HG03439 (cell line): Measurements from ENCODE around the gene SRGAP2B.
A peak's percentile ranks its signal among the peaks of the same experiment; 100 is the strongest.
"Not testable (repeated sequence)": the region's sequence is repeated elsewhere in the genome, so short reads cannot be mapped to it uniquely, and the experiment has no call there.

Source experiments
- ATAC-seq: cut with Tn5 transposase; IDR thresholded peaks from one replicate; pipeline ENCODE4 v1.9.1; 2021; ENCODE audit warnings: mild to moderate bottlenecking, moderate library complexity; ENCODE audit not compliant: unreplicated experiment

SRGAP2B gene

DNA sequence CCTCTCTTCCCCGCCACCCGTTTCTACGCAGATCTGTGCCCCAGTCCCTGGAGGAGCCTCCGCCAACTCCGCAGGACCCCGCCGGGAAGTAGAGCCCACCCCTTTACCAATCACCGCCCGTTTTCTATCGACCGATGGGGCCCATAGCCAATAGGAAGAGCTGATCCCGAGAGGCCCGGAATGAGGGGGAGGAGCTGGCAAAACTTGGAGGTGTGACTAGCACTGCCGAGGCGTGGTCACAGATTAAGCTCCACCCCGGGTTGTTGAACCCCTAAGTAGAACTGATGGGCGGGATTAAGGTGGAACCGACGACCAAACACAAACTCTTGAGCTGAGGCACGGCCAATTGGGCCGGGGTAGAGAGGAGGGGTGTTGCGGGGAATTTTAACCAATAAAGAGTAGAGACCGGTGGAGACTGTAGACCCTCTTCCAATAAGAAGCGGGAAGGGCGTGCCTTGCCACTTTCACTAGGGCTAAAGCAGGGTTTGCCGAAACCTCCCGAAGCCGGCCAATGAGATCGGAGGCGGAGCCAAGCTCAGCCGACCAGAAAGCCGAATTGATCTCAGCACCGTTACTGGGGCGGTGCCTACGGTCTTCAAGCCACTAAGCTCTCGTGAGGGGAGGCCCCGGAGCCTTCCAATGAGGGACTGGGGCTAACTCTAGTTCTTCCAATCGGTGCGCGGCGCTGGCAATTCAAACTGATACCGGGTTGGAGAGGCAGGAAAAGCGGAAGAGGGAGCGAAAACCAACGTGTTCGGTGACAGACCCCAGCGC, at the start of gene SRGAP2B, which contains the start of gene FAM72D:
Gene SRGAP2B (minus strand): TSS at position 45 of the 774 bp plus-strand sequence. CDS start 2,427 bp downstream, outside the sequence.
Gene FAM72D (plus strand): TSS at position 691 of the 774 bp plus-strand sequence. CDS start 874 bp downstream, outside the sequence.
- peak; percentile 83 for ATAC-seq

DNA sequence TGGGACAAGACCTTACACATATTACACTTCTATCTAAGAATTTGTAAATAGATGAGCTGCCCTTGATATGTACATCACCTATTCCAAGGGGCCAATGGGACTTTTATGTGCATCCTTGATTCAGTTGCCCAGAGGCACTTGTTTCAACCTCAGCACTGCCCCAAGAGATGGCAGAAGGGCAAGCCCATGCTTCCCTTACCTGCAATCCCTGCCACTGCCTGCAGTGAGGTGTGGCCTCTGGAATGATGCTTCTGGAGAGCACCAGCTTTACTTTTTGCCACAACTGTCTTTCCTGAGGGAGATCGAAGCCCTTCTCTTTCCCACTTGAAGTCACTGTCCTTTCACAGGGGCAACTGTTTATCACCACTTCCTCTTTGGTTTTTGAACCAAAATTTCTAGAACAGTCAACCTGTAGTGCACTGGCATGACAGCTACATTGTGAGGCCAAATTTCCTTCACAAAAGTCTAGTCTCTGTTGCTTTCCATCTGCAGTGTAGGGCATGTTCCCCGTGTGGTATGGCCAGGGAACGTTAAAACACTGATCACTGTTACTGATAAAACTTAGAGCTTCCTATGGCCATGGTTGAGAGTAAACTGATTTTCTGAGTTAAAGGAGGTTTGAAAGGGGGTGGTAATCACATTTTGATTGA, 49.3 kb upstream of the SRGAP2B start:
- ATAC-seq, result not testable (repeated sequence)

DNA sequence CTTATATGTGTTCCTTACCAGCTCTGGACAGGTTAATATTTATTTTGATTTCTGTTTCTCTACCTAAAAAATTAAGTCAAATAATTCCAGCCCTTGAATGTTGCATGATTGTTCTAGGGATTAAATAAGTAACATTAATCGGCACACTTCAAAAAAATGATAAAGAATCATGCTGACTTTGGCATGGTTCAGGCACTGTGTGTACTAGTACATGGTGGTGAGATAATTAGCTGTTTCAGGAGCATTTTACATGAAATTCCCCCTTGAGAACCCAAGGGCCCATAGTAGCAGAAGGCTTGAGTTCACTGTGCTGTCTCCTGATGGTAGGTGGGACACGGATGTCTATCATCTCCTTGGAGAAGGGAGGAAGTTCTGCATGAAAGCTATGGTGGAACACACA, 45.4 kb upstream of the SRGAP2B start:
- ATAC-seq, result not testable (repeated sequence)

DNA sequence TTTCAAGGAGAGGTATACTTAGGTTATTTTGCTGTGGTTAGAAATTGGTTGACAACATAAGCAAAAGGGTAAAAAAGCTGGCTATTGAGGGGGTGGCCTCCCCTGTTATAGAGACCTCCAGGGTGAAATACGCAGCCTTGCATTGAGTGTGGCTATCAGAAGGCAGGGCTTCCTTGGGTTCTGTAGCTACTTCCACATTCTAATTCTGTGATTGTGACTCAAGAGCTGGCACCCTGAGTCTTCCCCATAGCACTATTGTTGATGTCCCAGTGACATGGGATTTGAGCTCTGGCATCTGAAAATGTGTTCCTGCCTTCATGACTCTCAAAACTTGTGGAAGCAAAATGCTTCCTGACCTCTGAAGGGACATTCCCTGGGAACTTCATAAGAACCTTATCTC, 39.3 kb upstream of the SRGAP2B start:
- not testable (repeated sequence) for ATAC-seq

DNA sequence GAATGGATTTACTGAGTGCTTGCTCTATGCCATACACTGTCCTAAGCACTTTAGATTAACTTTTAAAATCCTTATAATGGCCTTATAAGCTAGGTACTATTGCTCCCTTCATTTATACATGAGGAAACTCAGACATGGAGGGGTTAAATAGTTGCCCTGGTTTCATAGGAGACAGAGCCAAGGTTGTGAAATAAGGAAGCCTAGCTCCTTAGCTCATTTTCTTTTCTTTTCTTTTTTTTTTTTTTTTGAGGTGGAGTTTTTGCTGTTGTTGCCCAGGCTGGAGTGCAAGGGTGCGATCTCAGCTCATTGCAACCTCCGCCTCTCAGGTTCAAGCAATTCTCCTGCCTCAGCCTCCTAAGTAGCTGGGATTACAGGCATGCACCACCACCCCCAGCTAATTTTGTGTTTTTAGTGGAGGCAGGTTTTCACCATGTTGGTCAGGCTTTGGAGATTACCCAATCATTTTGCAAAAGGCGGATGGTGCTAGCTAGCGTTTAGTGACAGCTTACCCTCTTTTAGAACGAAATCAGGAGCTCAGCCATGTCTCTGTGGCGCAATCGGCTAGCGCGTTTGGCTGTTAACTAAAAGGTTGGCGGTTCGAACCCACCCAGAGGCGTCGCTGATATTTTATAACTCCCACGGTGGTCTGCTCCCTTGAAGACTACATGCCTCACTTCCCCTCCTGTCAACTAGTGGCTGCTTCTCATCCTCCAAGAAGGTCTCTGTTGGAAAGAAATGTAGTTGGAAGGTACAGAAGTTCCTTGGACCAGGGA, 33.8 kb upstream of the SRGAP2B start:
- not testable (repeated sequence) for ATAC-seq

- ATAC-seq, result not testable (repeated sequence)
These were observed 32.0 kb upstream of the SRGAP2B start for GRCh38 chr1:145127144-145127543.

DNA sequence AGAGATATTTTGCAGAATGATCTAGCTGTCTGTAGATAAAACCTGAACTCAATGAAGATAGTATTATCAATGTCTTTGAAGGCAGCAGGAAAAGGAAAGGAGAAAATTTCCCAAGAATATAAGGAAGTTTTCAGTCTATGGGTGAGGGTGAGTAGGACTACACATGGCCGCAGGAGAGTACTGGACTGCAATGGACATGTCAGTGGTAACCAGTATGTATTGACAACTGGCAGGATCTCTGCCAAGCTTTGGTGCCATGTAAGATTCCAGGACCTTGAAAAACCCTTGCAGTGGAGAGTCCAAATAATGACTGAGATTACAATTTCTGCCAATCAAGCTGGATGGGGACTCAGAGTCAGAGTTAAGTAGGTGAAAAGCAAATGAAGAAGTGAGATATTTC, 30.0 kb upstream of the SRGAP2B start:
- not testable (repeated sequence) for ATAC-seq

- not testable (repeated sequence) for ATAC-seq
These were observed 29.0 kb upstream of the SRGAP2B start for GRCh38 chr1:145123992-145124641.

DNA sequence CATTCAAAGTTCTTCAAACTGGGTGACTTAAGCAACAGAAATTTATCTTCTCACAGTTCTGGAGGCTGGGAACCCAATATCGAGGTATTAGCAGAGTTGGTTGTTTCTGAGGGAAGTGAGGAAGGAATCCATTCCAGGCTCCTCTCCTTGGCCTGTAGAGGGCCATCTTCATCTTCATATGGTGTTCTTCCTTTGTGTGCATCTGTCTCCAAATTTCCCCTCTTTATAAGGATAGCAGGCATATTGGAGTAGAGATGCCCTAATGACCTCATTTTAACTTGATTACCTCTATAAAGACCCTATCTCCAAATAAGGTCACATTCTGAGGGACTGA, 27.9 kb upstream of the SRGAP2B start:
- ATAC-seq, result not testable (repeated sequence)

DNA sequence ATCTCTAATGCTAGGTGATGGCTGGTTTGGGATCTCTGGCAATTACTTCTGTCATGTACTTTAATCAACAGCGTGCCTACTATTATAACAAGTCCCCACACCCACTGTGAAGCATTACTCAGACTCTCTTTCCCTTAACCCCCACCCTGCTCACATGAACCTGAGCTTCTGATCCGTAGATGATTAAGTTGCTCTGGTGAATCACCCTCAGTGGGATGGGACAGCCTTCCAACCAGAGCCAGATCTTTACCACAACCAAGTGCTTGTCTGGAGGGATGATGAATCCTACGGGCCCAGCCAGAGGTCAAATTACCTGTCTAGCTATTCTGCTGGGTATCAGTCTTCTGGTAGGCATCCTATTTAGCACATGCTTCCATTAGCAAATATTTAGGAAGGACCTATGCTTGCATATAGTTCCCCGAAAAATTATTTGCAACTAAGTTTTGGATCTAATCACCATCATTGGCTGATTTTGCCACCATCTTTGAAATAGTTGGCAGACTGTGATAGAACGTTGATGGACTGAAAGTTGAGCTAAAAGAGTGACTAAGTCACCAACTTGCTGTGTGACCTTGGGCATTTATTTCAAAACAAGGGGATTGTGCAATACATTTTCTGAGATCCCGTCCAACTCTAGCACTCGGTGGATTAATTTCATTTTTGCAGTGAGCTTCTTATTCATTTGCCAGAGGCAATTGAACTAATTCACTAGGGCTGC, 27.4 kb upstream of the SRGAP2B start:
- ATAC-seq, result not testable (repeated sequence)

DNA sequence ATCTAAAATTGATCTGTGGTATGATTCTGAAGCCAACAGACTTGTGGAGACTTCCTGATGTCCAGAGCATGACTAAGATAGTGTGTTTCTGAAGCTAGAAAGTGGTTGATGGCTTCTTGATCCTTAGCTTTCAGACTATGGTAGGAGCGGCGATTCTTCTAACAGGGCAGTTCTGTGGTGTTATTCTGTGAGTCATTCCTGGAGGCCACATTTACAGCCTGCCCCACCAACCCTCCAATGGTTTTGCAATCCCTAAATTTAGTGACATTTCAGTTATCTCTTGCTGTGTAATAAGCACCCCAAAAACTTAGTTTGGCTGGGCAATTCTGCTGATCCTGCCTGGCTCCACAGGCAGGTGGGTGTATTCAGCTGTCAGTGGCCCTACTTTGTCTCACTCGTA, 24.7 kb upstream of the SRGAP2B start:
- ATAC-seq, result not testable (repeated sequence)

- ATAC-seq, result not testable (repeated sequence)
These were observed 20.7 kb upstream of the SRGAP2B start for GRCh38 chr1:145115587-145116493.

GRCh38 chr1:145114560-145115057, 19.5 kb upstream of the SRGAP2B start:
- ATAC-seq, result not testable (repeated sequence)

- not testable (repeated sequence) for ATAC-seq
These were observed 17.6 kb upstream of the SRGAP2B start for GRCh38 chr1:145112703-145113102.

DNA sequence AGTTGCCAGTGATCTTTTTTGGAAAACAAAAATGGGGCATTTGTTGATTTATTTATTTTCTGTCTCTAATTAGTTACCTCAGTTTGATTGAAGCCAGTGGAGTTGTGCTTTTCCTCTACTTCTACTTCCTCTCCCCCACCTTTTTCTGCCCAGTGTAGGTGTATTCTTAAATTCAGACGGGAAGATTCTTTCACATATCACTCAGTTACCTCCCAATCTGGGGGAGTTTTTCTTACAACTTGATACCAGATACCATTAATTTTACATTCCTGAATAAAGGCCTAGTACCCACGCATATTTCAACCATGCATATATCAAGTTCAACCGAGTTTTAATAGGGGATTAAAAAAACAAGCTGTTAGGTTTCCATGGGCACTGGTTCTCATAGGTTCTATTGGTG, 16.5 kb upstream of the SRGAP2B start:
- ATAC-seq, result not testable (repeated sequence)

DNA sequence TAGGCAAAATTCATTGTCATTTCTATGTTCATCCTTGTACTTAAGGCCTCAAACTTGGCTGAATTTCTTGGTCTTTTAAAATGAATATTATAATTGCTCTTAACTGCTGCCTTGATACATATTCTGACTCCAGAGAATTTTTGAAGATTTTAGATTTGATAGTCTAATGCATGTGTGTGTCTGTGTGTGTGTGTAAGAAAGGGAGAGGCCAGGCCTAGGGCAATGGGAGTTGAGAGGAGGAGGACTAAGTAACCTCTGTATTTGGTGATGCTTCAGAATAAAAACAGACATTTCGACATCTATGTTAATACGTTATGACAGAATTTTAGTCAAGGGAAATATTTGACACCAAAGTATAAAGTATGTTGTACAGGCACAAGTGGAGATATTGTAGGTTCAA, 8.2 kb upstream of the SRGAP2B start:
- ATAC-seq, result not testable (repeated sequence)

- ATAC-seq, result not testable (repeated sequence)
These were observed 6.6 kb upstream of the SRGAP2B start for GRCh38 chr1:145101725-145102124.

GRCh38 chr1:145094655-145095211, 395 bp downstream of the SRGAP2B start:
- peak; percentile 13 for ATAC-seq
